Measurements from ENCODE around the gene ITGB2.
"Not testable (repeated sequence)": the region's sequence is repeated elsewhere in the genome, so short reads cannot be mapped to it uniquely, and the experiment has no call there.

ITGB2 gene

GRCh38 chr21:44939532-44940115, 18.9 kb upstream of the ITGB2 start, which contains the start of gene SLX9:
Gene SLX9, plus strand, starts transcription at chr21:44940029. Its CDS starts 29 bp downstream, at chr21:44940058.
- DNase-seq: peak; percentile 75

DNA sequence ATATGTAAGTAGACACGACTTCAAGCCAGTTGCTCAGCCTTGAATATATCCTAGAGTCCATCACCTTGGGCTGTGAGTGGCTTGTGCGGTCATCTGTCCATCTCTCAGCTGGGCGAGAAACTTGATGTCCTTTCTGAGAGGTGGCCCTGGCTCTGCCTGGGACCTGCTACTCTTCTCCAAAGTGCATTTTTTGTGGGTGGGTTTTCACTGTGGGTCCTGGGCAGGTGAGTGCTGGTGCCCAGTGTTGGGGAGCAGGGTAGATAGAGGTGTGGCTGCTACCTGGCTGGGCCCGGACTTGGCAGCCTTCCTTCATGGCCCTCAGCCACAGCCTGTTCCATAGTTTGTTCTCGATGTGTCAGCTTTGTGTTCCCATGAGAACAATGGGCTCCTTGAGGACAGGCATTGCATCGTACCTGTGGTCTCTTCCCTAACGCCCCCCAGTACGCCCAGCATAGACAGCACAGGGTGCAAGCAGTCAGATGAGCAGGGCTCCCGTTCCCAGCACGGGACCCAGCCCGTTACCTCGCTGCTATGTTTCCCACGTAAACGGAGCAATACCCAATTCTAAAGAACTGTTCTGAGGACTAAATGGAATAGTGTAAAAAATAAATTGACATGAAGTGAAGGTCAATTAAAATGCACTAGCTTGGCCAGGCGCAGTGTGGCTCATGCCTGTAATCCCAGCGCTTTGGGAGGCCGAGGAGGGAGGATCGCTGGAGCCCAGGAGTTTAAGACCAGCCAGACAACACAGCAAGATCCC, 18.3 kb upstream of the ITGB2 start:
- no peak for DNase-seq

- no peak for DNase-seq
These were observed 14.8 kb upstream of the ITGB2 start for GRCh38 chr21:44935533-44935927.

DNA sequence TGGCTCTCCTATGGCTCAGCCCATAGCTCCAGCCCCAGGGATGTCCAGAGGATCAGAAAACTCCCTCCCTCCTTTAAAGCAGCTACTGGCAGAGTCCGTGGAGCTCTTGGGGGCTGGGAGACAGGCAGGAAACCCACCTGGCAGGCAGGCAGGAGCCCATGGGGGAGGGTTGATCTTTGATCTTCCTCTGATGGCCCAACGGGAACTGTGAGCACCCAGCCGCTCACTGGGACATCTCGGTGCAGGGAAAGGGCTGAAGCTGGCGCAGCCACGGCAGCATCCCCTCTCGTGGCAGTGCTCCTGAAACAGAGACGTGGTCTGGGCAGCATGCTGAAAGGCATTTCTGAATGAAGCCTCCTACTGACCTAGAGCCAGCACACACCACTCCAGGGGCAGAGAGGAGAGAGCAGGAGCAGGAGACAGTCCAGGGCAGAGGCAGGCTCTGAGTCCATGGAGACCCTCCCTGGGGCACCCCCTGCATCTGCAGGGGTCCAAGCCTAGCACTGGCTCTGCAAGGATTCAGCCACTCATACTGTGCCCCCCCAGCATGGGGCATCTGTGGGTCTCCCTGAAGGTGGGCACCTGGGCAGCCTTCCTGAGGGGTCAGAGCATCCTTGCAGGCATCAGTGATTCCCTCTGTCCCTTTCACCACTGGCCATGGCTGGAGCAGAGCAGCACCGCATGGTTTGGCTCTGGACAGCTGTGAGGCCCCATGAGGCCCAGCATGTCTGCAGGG, 14.3 kb upstream of the ITGB2 start:
- no peak for DNase-seq

DNA sequence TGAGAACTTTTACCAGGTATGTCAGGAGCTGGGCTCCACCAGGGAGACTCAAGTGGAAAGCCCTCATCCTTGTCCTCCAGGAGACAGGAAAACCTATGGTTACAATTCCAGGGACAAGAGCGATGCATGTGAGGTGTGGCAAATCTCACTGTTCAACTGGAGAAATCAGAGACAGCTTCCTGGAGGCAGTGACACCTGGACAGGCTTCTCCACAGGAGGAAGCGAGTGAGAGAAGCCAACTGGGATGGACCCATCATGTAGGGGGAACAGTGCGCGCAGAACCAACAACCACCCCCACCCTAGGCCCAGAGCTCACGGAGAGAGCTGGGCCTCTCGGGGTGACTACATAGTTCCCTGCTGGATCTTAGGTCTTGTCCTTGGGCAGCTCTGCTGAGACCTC, 13.6 kb upstream of the ITGB2 start:
- no peak for DNase-seq

- no peak for DNase-seq
These were observed 13.2 kb upstream of the ITGB2 start for GRCh38 chr21:44933918-44934260.

GRCh38 chr21:44933199-44933917, 12.7 kb upstream of the ITGB2 start:
- no peak for DNase-seq

GRCh38 chr21:44932408-44933181, 11.9 kb upstream of the ITGB2 start:
- no peak for DNase-seq

DNA sequence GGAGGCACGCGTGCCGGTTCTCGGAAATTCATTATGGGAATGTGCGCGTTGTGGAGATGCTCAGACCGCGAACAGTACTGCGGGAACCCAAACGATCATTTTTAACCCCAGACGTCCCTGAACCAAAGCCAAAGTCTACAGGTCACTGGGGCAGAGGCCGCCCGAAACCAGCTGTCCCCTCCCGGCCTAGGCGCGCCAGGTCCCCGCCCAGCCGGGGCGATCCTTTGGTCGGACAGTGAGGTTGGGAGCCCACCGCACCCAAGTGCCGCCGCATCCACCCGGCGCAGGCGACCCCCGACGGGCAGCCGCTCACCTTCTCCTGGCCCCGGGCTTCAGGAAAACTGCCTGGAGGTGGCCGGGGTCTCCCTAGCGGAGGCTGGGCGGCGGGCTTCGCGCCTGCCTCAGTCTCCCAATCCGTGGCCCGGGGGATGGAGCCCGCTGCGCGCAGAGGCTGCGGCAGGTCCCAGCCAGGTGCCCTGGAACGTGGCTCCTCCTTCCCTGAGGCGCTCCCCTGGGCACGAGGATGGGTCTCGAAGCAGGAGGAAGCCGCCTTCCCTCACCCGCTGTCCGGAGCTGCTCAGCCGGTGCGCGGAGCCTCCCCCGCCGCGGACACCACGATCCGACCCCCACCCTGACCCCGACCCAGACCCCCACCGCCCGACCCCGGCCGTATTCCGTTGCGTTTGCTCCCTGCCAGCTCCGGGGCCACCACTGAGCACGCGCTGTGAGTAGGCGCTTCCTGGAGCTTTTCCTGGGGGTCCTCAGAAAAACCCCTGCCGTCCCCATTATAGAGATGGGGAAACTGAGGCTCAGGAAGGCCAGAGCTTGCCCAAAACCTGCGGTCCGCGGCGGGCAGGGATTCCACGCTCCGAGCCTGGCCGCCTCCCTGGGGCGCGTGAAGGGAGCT, 11.1 kb upstream of the ITGB2 start:
- no peak for DNase-seq

DNA sequence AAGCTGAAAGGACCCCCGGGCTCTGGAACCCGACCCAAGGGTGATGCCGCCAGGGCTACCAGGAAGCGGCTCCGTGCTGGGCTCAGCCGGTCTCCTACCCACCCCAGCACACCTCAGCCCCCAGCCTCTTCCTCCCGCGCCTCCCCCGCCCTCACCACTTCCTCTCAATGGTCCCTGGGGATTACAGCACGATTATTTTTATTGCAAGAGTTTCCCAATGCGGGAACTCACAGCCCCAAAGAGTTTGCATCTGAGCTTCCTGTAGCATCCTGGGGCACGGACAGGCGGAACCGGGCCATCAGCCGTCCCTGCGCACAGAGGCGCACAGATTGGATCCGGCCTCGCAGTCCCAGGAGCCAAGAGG, 10.4 kb upstream of the ITGB2 start:
- no peak for DNase-seq

- no peak for DNase-seq
These were observed 9.9 kb upstream of the ITGB2 start for GRCh38 chr21:44930543-44930981.

- DNase-seq: no peak
These were observed 9.3 kb upstream of the ITGB2 start for GRCh38 chr21:44929799-44930542.

GRCh38 chr21:44929242-44929798, 8.6 kb upstream of the ITGB2 start:
- DNase-seq: no peak

DNA sequence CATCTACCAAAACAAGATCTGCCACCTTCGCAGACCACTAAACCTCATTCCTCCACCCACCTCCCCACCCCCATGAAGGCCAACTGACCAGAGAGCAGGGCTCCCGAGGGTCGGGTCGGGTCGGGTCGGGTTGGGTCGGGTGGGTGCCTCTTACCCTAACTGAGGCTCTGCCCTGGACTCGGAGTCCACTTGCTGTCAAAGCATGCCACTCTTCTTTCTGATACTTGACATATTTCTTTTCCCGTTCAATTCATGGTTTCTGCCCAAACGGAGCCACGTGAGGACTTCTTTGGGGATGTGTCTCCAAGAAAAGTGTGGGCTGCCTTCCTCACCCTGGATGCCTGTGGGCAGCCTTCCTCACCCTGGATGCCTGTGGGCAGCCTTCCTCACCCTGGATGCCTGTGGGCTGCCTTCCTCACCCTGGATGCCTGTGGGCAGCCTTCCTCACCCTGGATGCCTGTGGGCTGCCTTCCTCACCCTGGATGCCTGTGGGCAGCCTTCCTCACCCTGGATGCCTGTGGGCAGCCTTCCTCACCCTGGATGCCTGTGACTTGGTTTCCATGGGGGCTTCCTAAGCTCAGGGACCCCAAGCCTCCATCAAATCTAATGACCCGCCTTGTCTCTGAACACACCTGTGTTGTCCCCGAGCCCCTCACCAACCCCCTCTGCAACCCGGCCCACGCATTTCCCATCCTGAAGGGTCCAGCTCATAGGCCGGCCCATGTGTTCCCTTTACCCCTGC, 8.0 kb upstream of the ITGB2 start:
- not testable (repeated sequence) for DNase-seq

DNA sequence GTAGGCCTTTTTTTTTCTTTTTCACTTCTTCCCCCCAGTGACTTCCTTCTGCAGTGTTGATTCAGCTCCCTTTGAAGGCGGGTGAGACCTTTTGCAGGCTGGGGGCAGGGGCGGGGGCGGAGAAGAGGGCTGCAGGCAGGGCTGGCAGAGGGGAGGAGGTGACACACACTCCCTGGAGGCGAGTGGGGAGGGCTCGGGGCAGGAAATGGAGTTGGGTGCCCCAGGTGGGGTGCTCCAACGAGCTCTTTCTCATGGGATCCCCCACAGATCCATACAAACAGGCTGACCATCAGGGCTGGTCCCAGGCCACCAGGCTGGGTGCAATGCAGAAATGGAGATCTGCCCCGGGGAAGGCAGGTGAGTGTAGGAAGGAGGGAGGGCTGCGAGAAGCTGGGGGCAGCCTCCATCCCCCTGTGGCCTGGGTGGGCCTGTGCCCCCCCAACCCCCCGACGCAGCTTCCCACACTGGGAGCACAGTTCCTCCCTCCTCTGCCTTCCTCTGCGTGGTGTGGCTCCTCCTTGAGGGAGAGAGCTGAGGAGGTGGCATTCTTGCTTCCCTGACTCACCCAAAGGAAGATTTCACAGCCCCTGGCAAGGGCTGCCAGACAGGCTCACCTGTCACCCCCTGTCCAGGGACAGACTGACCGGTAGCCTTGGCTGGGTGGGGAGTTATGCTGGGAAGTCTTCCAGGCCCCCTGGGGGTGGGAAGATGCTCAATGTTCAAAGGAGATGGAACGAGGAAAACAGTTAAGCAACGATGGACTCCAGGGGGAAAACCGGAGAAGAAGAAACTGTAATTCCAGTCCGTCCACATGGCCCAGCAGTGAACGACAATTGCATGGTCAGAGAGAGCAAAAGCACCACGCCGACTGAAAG, 7.1 kb upstream of the ITGB2 start:
- no peak for DNase-seq

DNA sequence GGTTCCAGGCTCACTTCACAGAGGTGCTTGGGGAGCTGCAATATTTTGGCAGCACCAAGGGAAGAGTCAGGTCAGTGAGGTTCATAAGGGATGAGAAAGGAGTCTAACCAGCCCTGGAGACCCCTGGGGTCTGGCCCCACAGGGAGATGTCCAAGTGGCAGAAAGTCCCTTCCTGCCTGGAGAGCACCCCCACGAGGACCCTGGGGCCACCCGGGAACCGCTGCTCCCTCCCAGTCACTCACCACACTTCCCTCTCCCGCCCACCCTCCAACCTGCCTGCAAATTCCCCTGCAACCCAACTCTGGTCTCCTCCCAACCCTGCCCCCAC, 6.5 kb upstream of the ITGB2 start:
- DNase-seq: no peak

GRCh38 chr21:44926331-44927101, 5.8 kb upstream of the ITGB2 start:
- DNase-seq: no peak

DNA sequence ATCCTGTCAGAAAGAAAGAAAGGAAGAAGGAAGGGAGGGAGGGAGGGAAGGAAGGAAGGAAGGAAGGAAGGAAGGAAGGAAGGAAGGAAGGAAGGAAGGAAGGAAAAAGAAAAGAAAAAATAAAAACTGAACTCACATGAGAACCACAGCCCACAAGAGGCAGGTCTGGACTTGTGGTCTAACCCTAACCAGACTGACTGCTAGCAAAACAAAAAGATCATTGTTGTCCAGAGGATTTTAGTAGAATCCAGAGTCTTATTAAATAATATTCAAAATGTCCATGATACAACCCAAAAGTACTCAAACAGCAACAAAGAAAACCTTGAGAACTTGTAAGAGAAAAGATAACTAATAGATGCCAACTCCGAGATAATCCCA, 4.7 kb upstream of the ITGB2 start:
- no peak for DNase-seq
